ENCODE data around the gene TBC1D9B. TPM values are rescaled to one million over a fixed set of nuclear protein-coding genes. Genes with fewer than 3 reads are reported as not detected.

The TBC1D9B gene
- total RNA-seq, 1 donor from 2014 or later: 31.1 TPM

- no peak for DNase-seq
- intact Hi-C loops (cut with micrococcal nuclease): no loop called here
These were observed 77.8 kb downstream of the TBC1D9B start for GRCh38 chr5:179829732-179830435.

GRCh38 chr5:179828756-179829421 lies 78.8 kb downstream of the TBC1D9B start:
- TF ChIP-seq CTCF (IDR thresholded peaks at IDR 0.05; ENCODE audit: borderline replicate concordance): no peak
- no peak overlapping the region for H3K27ac ChIP-seq (replicated peaks)
- intact Hi-C loops (cut with micrococcal nuclease): no loop called here
- no peaks in the 10 kb centered on the region for H3K27me3 ChIP-seq (ENCODE audit: low read depth)
- H3K4me3 ChIP-seq: no peak overlapping the region
- peaks cover 97% of the 10 kb centered on the region for H3K4me1 ChIP-seq
- peaks cover 100% of the 10 kb centered on the region for H3K36me3 ChIP-seq
- no peaks in the 10 kb centered on the region for H3K9me3 ChIP-seq (replicated peaks)
- no peak for DNase-seq

More at GRCh38 chr5:179829732-179830435, 77.8 kb downstream of the TBC1D9B start:
- H3K4me1 ChIP-seq: peaks cover 88% of the 10 kb centered on the region
- no peaks in the 10 kb centered on the region for H3K9me3 ChIP-seq (replicated peaks)
- peaks cover 94% of the 10 kb centered on the region for H3K36me3 ChIP-seq
- no peaks in the 10 kb centered on the region for H3K27me3 ChIP-seq (ENCODE audit: low read depth)
- no peak for TF ChIP-seq CTCF (IDR thresholded peaks at IDR 0.05; ENCODE audit: borderline replicate concordance)
- no peak overlapping the region for H3K4me3 ChIP-seq
- H3K27ac ChIP-seq (replicated peaks): no peak overlapping the region

- Histone ChIP-seq H3K4me1 (peaks cover 97% of the 10 kb centered on the region), H3K27me3 (ENCODE audit: low read depth) (no peaks in the 10 kb centered on the region), H3K36me3 (peaks cover 100% of the 10 kb centered on the region), H3K9me3 (replicated peaks) (no peaks in the 10 kb centered on the region), H3K27ac (replicated peaks) (peak overlapping the region; percentile 30), H3K4me3 (no peak overlapping the region)
- TF ChIP-seq CTCF (IDR thresholded peaks at IDR 0.05; ENCODE audit: borderline replicate concordance): no peak
- intact Hi-C loops (cut with micrococcal nuclease): no loop called here
- no peak for DNase-seq
These were observed 80.0 kb downstream of the TBC1D9B start for GRCh38 chr5:179827680-179828079.

- Histone ChIP-seq H3K27ac (replicated peaks) (peak overlapping the region; percentile 21), H3K9me3 (replicated peaks) (no peaks in the 10 kb centered on the region), H3K4me3 (no peak overlapping the region), H3K36me3 (peaks cover 90% of the 10 kb centered on the region), H3K4me1 (peaks cover 95% of the 10 kb centered on the region), H3K27me3 (ENCODE audit: low read depth) (no peaks in the 10 kb centered on the region)
- DNase-seq: no peak
- TF ChIP-seq CTCF (IDR thresholded peaks at IDR 0.05; ENCODE audit: borderline replicate concordance): no peak
- intact Hi-C loops (cut with micrococcal nuclease): no loop called here
These were observed 82.0 kb downstream of the TBC1D9B start for GRCh38 chr5:179825655-179826182.

GRCh38 chr5:179824745-179825112 lies 83.0 kb downstream of the TBC1D9B start:
- intact Hi-C loops (cut with micrococcal nuclease): no loop called here
- DNase-seq: no peak
- Histone ChIP-seq H3K36me3 (peaks cover 80% of the 10 kb centered on the region), H3K27me3 (ENCODE audit: low read depth) (no peaks in the 10 kb centered on the region), H3K4me1 (peaks cover 93% of the 10 kb centered on the region), H3K9me3 (replicated peaks) (no peaks in the 10 kb centered on the region), H3K27ac (replicated peaks) (peak overlapping the region; percentile 98), H3K4me3 (no peak overlapping the region)
- no peak for TF ChIP-seq CTCF (IDR thresholded peaks at IDR 0.05; ENCODE audit: borderline replicate concordance)
